SIG-M5 treated with dmso at 0.1 percent for 504 hours (cell line): ENCODE results near the gene CALN1.
A peak's percentile ranks its signal among the peaks of the same experiment; 100 is the strongest.

Experiments used
- DNase-seq: peaks from one replicate; lab custom pipeline; 2025; ENCODE audit not compliant: unreplicated experiment; lab: John Stamatoyannopoulos, UW

CALN1 gene

DNA sequence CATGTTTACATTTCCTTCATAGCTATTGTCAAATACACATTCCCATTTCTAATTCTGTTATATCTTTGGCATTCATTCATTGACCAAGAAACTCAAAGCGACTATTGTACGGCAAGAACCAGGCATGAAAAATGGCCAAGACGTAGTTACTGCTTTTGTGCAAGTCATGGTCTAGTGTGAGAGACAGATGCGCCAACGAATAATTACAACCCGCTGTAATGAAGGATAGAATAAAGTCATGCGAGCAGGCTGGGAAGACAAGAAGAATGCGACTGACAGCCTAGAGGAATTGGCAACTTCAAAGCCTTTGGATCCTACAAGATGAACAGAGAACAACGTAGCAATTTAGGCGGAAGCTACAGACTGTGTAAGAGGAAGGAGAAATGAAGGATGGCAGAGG, 221.2 kb downstream of the CALN1 start:
- DNase-seq: no peak

DNA sequence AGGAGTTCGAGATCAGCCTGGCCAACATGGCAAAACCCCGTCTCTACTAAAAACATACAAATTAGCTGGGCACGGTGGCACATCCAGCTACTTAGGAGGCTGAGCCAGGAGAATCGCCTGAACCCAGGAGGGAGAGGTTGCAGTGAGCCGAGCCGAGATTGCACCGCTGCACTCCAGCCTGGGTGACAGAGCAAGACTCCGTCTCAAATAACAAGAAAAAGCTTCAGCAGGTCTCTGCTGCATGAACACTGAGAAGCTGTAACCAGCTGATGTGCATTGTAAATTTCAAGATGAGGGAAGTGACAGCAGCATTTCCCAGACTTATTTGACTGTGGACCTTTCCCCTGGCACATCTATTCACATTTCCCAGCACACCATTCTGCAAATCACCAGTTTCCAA, 222.0 kb downstream of the CALN1 start:
- no peak for DNase-seq

DNA sequence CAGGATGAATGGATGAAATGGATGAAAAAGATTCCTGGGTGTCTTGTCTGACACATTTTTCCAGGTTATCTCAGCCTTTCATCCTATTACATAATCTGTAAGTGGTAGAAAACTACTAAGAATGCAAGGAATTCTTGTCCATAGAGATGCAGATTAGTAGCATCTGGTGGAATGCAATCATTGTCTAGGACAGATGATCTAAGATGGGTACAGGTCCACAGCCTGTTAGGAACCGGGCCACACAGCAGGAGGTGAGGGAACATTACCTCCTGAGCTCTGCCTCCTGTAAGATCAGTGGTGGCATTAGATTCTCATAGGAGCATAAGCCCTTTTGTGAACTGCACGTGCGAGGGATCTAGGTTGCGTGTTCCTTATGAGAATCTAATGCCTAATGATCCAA, 225.0 kb downstream of the CALN1 start:
- no peak for DNase-seq

DNA sequence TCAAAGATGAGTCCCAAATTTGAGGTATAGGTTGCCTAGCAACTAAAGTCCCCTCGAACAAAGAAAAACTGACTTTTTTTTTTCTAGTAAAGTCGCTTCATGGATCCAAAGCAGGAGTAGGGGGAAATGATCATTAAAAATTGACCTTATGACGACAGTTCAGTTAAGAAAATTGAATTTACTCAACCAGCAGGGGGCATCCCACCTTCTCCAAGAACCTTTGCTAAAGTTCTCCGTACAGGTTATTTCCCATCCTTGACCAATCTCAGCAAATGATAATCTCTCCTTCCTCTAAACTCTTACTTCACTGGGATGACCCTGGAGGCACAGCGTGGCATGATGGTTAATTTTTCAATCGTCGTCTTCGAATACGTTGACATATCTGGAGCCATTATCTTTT, 228.3 kb downstream of the CALN1 start:
- peak; percentile 13 for DNase-seq

DNA sequence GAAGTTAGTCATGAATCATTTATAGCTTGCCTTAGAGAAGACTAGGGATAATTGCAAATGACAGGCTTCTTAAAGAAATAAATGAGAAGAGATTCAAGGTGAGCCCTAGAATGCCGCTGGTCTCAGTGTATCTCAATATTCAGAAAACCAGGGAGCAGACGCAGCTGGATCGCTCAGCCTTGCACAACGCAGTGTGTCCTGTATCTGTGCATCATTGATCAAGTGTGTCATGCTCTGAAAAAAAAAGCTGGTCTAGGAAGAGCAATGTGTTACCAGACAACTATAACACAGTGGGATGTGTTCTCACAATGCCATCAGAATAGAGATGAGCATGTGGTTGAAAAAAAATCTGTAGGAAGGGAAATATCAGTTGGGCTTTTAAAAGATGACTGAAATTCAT, 230.1 kb downstream of the CALN1 start:
- DNase-seq: no peak

GRCh38 chr7:72176875-72177274, 235.3 kb downstream of the CALN1 start:
- DNase-seq: no peak

DNA sequence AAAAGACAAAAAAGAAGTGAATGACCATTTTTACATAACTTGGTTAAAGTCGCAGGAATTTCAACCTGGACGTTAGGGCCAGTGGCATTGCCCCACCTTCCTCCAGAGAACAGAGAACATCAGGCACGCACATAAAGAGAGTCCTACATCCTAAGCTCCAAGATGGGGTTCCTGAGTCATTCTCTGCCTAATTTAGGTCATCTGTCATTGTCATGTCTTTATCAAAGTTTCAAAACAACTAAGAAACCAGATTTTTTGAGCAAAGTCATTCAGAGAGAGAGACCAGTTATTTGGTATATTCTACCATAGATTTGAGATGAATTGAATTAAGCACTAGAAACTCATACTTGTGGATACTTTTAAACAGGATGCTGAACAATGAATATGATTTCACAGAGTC, 241.7 kb downstream of the CALN1 start:
- DNase-seq: no peak

GRCh38 chr7:72163271-72163670, 248.9 kb downstream of the CALN1 start:
- no peak for DNase-seq

DNA sequence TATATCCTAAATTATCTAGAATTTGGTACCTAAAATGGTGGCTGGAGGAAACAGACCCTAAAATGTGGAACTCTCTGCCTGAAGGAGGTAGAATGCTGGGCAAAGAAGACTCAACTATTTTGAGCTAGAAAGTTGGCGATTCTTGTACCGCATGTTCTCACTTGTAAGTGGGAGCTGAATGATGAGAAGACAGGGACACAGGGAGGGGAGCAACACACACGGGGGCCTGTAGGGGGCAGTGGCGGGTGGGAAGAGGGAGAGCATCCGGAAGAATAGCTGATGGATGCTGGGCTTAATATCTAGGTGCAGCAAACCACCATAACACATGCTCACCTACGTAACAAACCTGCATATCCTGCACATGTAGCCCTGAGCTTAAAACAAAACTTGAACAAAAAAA, 250.6 kb downstream of the CALN1 start:
- no peak for DNase-seq

DNA sequence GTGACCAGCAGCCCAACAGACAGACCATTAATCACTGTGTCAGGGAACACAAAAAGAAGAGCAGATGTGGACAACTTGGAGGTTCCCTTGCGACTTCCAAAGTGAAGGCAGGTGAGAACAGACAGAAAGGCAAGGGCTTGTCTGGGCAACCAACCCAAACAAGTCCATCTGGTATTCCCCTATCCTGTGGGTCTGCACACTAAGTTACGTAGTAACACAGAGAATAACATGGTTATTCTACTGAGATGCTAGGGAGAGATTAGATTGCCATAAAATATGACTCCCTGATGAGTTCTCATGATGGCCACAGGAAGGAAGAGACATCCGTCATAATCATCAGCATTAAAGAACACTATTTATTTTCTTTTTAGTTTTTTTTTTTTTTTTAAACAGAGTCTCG, 252.2 kb downstream of the CALN1 start:
- no peak for DNase-seq

DNA sequence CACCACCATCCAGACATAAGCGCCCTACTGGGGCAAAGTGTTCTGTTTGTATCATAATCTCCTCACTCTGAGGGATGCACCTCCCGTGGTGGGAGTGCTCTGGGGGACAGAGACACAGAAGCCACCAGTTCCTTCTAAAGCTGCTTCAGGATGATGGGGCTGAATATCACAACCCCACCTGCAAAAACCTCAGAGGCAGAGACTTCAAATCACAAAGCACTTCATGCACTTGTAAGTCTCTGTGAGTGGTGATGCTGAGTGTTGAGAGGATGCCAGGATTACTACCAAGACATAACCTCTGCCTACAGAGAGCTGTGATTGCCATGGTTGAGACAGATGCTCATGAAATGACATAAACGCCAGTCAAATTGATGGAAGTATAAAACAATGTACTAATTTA, 255.5 kb downstream of the CALN1 start:
- DNase-seq: no peak

DNA sequence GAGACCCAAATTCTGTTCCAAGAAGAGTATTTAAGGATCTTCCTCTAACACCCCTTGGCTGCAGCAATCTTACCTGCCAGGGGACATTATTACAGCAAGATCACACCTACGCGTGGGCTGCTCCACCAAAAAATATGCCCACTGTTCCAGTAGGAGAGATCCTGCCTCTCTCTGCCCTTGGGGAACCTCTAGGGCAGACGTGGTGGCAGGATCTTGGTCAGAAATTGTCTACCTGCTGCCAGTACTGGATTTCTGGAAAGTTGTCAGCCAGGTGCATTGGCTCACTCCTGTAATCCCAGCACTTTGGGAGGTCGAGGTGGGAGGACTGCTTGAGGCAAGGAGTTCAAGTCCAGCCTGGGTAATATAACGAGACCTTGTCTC, 259.0 kb downstream of the CALN1 start:
- DNase-seq: no peak

DNA sequence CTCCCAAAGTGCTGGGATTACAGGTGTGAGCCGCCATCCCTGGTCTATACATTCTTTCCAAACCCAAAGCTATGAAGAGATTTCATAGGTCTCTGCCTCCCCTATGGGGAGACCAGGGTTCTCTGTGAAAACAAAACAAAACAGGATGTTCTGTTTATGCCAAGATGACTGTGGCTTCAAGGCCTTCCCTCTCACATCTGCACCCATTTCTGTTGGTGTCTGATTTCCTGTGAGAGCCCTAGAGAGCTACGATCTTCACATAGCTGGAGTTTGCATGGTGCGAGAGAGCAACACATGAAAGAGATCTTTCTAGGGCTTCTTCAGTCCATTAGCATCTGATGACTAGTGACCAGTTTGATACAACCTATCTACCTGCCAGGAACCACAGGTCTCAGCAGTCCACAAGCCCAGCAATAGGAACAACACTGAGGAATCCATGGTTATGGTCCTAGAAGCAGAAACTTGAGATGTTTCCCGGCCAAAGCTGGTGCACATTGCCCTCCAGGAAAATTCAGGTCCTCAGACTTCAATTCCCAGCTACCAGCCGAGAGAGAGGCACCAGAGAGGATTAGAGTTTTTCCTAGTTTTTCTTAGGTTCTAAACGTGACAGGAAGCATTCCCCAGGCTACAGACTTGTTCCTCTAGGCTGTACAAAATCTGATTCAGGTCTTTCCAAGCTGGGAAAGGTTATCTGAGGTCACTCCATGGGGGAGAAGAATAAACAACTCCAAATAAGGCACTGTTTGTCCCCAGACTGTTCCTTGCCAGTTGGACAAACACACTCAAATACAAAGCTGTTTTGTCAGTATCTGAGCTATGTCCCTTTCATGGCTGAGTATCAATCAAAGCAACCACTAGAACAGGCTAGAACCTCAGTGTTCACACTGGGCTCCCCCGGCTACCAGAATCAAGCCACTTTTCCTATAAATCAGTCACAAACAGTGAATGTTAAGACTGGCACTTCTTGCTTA, 259.7 kb downstream of the CALN1 start:
- no peak for DNase-seq

GRCh38 chr7:72140566-72140965, 271.6 kb downstream of the CALN1 start:
- no peak for DNase-seq

DNA sequence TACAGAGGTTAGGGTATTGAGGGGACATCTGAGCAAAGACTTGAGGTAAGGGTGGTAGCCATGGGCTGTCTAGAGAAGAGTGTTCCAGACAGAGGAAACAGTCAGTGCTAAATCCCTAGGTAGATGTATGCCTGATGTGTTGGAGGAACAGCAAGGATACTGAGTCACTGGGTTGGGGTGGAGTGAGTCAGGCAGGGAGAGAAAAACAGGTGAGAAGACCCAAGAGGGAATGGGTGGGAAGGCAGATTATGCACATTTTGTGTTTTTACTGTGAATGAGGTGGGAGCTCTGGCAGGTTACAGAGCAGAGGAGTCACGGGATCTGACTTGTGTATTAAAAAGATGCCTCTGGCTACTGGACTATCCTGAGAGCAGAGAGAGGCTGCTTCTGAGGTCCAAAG, 285.0 kb downstream of the CALN1 start:
- no peak for DNase-seq

- DNase-seq: no peak
Measured at GRCh38 chr7:72123913-72124312, 288.2 kb downstream of the CALN1 start.

GRCh38 chr7:72118366-72118765, 293.8 kb downstream of the CALN1 start:
- no peak for DNase-seq

GRCh38 chr7:72114129-72114528, 298.0 kb downstream of the CALN1 start:
- no peak for DNase-seq

- no peak for DNase-seq
Measured at GRCh38 chr7:72112992-72113391, 299.1 kb downstream of the CALN1 start.

DNA sequence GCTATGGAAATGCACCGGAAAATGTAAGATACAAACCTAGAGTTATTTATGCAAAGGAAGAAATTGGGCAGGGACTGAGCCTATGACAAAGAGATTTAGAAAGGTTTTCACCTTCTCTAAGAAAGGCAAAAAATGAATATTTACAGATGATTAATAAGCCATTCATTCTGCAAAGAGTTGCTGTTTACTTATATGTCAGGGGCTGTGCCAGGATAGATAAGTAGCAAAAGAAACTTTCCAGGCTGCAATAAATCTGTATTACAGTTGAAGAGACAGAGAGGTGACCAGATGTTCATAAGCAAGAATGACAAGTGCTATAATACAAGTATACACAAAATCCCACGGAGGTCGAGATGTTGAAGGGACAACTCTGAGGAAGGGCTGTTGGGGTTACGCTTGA, 299.6 kb downstream of the CALN1 start:
- no peak for DNase-seq

GRCh38 chr7:72111086-72111485, 301.1 kb downstream of the CALN1 start:
- DNase-seq: no peak

DNA sequence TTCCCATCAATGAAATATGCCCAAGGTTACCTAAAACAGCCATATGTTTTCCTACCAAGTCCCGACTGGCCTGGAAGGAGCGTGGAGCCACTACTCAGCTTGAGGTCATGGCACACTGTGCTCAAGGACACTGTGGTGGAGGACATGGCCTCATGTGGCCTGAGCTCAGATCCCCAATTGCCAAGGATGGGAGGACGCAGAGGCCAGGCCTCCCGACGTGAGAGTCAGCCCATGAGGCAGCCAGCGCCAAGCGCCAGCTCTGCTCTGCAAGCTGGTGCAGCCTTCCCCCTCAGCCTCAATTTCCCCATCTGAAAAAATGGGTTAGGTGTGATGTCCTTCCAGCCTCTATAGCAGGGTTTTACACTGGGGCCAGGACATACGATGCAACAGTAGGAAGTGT, 302.6 kb downstream of the CALN1 start:
- no peak for DNase-seq

GRCh38 chr7:72106405-72106804, 305.7 kb downstream of the CALN1 start:
- DNase-seq: no peak
